HG02610 (cell line): ENCODE measurements around the gene IKZF1.

Experiments
- ATAC-seq: cut with Tn5 transposase; IDR thresholded peaks from one replicate; pipeline ENCODE4 v1.9.1; 2021; ENCODE audit warnings: mild to moderate bottlenecking, moderate library complexity; ENCODE audit not compliant: unreplicated experiment

The IKZF1 gene

GRCh38 chr7:50307368-50308032 is 3.0 kb downstream of the IKZF1 start:
- no peak for ATAC-seq

DNA sequence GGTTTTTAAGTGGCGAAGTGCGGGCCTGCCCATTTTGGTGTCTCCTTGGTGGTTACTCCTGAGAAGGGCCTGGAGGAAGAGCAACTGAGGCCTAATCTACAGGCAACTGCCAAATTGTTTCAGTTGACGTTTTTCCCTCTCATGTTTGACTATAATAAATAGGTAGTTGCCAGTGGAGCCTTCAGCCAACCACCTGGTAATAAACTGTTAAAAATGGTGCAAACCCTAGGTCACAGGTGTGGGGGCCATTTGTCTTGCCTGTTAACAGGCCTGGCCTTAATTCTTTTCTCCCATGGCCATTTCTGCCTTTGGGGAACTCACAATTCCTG is 3.7 kb downstream of the IKZF1 start:
- ATAC-seq = no peak

- no peak for ATAC-seq
Observed at GRCh38 chr7:50308532-50309385, 4.2 kb downstream of the IKZF1 start.

DNA sequence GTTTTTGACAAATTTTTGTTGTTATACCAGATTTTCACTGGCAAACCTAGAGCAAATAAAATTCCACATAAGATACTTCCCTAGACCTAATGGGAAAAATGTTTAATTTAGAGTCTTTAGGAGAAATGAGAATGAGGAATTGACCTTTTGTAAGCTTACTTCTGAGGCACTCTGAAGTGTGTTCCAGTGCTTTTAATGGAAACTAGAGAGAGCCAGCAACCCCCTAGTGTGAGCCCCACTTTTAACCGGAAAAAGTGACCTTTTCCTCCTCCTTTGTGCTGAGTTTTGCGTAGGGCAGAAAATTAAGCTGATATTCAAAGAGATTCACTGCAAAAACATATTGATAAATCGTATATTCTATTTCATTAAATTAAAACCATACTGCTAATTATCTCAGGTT is 5.2 kb downstream of the IKZF1 start:
- no peak for ATAC-seq

GRCh38 chr7:50310361-50310760 is 5.8 kb downstream of the IKZF1 start:
- ATAC-seq = no peak

DNA sequence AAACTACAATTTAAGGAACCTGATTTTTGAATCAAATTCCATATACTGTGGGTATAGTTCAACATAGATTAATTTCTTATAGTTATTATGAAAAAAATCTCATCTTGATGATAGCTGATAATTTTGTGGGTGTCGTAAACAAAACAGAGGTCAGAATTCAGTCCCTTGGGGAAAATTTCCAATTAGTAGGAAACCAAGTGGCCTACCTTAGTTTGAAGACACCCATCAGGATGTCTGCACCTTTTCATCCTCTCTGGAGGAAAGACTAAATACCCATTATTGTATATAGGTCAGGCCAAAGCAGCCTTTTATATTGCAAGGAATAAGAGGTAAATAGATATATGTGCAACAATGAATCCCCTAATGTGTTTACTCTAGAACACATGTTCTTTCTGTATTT is 6.4 kb downstream of the IKZF1 start:
- ATAC-seq = no peak

DNA sequence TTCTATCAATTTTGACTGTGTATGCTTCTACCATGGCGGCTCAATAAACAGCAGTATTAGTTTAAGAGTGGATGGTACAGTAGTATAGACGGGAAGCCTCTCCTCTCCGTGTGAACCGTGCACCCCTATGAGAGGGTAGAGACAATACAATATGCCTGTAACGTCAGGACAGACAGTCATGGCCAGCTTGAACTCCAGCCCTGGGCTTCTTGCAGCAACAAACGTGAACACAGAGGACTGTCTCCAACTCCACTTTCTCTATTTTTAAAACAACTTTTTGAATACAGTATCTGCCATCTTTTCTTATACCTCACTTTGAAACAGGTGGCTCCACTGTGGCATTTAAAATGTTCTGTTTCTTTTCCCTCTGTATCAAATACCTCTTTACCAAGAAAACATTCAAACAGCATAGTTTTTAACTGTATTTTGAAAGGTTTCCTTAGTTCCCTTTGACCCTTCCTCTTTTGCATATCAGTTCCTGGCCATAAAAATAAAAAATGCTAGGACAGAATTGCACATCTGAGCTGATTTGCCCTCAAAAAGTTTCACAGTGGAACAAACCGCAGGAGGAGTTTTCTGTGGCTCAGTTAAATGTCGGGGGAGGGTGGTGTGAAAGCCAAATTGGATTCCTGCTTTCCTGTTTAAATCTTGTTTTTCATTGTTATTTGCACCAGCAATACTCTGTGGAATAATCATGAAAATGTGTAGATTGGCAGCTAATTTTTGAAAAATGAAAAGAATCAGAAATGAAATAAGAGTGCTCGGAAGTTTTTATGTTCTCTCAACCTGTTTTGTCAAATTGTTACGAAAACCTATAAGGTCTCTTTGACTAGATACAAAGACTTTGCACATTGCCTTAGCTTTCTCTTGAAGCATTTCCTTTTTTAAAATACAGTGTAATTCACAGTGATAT is 8.0 kb downstream of the IKZF1 start:
- no peak for ATAC-seq

GRCh38 chr7:50314836-50315592 is 10.5 kb downstream of the IKZF1 start:
- no peak for ATAC-seq

DNA sequence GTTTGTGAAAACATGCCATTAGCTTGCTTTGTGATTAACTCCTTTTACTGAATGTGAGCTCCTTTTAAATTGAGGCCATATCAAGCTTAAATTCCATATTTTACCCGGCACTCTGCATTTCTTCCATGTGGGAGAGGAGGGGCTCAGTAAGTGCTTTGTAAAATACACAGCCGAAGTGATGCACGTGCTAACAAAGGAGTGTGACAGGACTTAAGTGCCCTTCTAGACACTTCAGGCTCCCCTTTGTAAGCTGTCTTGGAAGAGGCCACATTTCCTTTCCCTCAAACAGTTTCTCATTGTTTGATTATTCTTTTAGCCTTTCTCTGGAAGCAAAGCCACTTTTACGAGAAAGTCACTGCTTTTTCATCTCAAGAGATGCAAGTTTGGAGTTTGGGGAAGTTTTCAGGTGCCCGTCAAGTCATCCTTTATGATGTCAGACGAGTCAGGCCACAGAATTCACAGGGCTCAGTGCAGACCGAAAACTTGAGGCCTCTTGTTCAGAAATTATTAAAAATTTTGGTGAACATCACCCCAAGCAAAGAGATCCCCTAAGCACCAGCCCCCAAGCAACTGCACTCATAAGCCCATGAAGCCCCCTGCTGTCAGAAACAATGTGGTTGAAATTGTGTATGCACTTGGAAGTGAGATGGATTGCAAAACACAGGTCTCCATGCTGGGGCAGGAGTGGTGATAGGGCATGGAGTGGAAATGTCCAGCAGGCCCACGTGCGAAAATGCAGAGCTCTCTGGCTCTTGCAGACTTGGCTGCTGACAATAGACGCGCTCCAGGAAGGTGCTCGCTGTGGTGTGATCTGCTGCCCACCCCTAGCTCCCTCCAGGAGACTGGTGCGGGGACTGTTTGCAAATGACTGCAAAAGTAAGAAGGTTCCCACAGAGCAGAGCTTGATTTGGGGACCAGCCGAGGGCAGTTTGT is 11.5 kb downstream of the IKZF1 start:
- no peak for ATAC-seq

GRCh38 chr7:50317221-50317678 is 12.7 kb downstream of the IKZF1 start:
- peak; percentile 61 for ATAC-seq

DNA sequence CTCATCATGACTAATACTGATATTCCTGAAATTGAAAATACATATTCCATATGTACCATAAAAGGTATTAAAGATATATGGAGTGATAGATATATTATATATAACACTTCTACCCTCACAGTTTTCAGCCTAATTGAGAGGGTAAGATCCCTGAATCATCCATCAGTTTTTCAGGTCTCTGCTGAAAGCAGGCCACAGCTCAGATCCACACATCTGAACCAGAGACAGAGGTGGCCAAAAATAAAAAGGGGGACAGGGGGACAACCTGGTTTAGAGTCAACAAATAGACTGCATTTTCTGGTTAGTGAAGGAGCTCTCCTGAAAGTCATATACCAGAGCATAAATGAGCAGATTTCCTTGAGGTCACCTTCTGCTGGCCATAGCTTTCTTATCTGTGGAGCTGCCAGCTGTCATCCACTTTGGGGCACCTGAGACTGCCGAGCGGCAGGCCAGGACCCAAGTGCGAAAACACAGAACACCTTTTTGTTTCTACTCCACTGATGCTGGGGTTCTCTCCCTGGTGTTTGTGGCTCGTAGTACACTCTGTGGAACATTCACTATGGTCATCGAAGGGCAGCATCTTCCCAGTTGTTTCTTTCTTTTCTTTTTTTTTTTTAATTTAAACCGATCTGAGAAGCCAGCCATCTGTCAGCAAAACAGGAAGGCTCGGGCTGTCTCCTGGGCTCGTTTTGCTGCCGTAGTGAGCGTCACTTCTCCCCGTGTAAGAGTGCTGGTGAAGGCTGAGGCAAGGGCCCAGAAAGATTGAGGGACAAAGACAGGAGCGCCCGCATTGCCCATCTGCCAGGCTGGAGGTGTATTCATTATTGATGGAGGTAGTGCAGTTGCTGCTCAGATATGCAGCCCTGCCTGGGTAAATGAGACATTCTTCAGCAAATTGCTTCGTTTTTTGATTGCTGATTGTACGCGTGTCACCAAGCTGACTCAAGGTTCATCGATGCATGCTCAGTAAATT is 13.5 kb downstream of the IKZF1 start:
- no peak for ATAC-seq

- ATAC-seq = no peak
Observed at GRCh38 chr7:50321487-50322067, 17.1 kb downstream of the IKZF1 start.

GRCh38 chr7:50324113-50324512 is 19.6 kb downstream of the IKZF1 start:
- ATAC-seq = no peak

DNA sequence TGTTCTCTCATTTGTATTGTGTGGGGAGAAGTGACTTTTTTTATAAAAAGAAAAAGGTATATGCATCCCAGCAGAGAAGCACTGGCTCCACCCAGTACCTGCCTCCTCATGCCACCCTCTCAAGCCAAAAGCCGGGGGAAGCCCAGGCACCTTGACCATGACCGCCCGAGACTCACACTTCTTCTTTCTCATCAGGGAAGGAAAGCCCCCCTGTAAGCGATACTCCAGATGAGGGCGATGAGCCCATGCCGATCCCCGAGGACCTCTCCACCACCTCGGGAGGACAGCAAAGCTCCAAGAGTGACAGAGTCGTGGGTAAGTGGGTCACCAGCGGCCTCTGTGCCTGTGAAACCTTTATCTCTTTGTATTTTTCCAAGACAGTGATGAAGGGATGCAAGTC is 22.9 kb downstream of the IKZF1 start:
- ATAC-seq = peak; percentile 47

DNA sequence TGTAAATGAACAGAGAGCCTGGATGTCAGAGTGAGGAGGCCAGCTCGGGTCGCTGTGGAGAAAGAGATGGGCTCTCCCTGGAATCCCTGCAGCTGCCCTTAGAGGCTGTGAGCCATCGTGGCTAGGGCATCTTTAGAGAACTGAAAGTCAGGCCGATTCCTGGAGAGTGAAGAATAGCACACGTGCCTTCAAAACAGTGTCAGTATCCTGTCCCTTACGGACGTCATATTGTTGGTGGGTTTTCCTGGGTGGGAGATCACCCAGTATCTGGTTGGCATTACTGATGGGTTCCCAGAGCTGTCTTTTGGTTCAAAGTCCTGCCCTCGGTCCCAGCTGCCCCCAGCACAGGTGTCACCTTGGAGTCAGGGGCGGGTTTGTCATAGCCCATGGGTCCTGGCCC is 25.3 kb downstream of the IKZF1 start:
- no peak for ATAC-seq

DNA sequence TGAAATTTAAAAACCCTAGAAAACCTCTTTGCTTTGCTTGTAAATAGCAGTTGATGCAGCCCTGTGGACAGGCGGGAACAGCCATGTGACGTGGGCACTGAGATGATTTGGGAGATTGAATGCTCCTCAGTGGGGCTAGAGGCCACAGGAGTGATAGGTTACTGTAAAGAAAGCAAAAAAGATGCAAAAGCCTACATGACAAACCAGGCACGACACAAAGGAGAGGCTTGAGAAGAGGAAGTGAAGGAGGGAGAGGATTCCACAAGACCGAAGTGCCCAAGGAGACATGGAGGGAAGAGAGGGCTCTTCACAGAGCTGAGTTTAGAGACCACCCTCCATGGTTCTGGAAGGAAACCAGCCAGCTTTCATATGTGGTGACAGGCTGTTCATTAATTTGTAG is 25.7 kb downstream of the IKZF1 start:
- ATAC-seq = no peak

DNA sequence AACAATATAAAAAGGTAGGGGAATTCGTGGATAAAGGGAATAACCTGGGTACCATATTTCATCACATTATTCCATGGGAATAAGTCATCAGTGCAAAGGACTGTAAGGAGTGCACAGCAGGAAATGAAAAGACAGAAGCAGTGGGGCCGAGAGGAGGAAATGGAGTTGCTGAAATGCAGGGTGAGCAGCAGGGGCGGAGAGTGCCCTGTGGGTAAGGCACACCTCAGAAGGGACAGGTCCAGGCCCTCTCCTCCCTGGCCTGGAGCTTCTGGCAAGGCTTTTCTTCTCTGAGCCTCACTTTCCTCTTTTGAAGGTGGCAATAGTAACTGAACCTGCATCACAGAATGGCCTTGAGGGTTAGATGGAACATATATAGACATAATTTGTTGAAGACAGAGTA is 26.2 kb downstream of the IKZF1 start:
- no peak for ATAC-seq

- ATAC-seq = peak; percentile 83
Observed at GRCh38 chr7:50331564-50332208, 27.2 kb downstream of the IKZF1 start.
